Activated CD4-positive, alpha-beta T cell treated with anti-CD3 and anti-CD28 coated beads, Interleukin-2, Interleukin-4, amounts not matched to agents 100 ng/mL and 50 ng/mL, durations not matched to agents 16 hours and 8 hours (primary cell): Measurements from ENCODE around the gene NLRC5.

Source experiments
- DNase-seq: peaks from one replicate; pipeline ENCODE4 v3.0.0-alpha.2; 2020; ENCODE audit warnings: low spot score

NLRC5 gene

DNA sequence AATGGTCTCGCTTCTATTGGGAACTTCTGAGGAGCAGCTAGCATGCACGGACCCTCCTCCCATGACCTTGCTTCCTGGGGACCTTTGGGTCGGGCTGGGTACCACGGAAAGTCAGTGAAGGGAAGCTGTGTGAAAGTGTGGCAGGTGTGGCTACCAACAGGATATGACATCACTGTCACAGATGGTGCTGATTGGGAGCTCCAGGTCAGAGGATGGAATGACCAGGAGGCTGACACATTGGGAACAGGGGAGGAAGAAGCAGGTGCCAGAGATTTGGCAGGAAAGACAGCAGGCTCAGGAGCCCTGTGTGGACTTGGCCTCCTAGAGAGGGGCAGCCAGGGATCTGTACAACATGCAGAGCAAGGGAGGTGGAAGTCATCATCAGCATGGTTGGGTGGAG is 137.1 kb downstream of the NLRC5 start:
- DNase-seq, result no peak

DNA sequence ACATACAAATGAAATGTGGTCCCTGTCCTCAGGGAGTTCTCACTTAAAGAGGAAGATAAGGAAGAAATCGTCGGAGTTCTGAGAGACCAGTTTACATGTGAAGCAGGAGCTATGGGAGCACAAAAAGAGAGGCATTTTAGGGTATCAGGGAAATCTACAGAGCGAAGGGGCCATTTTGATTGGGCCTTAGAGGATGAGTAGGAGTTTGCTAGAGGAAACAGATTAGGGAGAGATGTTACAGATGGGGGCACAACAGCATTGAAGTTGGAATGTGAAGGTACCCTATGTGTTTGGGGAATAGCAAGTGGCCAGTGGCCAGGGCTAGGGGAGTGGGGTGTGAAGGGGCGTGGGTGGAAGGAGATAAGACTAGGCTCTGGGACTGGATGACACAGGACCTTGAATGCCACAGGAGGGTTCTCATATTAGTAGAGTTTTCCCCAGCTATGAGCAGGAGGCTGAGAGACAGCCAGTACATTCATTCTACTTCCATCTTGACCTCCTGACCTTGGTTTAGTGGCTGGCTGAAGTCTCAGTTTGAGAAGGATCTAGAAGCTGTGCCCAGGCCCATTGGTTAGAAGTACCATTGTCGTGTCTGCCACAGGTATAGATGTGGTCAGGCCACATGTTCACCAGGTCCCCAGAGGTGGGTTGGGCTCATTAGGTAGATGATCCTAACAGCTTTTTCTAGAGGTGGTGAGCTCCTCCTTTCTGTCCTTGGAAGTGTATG is 137.8 kb downstream of the NLRC5 start:
- DNase-seq, result no peak

DNA sequence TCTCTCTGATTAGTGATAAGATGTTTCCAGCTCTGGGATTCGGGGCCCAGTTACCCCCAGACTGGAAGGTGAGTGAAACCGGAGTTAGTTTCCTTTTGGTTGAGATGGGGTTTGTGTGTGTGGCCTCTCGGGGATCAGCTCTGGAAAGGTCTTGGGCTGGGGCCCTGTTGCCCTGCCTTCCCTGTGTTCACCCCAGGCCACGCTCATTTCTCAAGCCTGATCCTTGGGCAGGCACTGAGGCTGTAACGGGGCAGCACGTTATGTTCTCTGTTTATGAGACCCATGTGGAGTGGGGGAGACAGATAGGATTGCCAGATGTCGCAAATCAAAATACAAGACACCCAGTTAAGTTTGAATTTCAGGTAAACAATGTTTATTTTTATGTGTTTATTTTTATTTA is 138.5 kb downstream of the NLRC5 start:
- no peak for DNase-seq

DNA sequence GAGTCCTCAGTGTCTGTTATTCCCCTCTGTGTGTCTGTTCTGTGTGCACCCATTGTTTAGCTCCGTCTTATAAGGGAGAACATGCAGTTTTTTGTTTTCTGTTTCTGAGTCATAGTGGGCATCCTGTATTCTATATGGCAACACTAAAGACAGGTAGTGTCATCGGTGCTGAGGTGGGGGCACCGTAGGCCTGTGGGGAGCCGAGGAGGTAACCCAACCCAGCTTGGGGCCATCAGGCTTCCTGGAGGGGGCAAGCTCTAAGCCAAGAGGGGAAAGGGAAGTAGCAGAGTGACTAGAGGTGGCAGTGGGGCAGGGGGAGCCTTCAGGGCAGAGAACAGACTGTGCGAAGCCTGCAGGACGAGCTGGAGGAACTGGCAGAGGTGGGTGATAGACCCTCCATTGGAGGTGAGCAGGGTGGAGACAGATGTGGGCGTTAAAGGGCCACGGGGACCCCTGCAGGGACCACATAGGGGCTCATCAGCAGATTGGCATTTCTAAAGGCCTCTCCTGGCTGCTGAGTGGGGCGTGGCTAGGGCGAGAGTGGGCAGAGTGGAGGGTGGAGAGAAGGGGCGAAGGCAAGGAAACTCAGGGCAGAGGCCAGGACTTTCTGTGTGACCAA is 139.5 kb downstream of the NLRC5 start:
- peak; percentile 62 for DNase-seq

DNA sequence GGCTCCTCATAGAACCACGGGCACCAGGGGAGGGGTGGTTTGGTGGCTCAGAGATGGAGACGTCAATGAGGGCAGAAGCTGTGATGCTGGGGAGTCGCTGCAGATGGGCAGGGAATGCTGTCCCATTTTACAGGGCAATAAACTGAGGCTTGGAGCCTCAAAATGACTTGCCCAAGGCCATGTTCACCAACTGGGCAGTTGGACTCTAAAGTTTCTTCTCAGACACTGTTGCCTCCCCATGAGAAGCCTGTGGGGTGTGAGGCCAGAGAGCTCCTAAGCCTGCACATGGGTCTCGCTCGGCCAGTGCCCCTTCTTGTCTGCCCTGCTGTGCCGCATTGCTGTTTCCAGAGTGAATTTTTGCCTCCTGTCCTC is 141.6 kb downstream of the NLRC5 start:
- no peak for DNase-seq

DNA sequence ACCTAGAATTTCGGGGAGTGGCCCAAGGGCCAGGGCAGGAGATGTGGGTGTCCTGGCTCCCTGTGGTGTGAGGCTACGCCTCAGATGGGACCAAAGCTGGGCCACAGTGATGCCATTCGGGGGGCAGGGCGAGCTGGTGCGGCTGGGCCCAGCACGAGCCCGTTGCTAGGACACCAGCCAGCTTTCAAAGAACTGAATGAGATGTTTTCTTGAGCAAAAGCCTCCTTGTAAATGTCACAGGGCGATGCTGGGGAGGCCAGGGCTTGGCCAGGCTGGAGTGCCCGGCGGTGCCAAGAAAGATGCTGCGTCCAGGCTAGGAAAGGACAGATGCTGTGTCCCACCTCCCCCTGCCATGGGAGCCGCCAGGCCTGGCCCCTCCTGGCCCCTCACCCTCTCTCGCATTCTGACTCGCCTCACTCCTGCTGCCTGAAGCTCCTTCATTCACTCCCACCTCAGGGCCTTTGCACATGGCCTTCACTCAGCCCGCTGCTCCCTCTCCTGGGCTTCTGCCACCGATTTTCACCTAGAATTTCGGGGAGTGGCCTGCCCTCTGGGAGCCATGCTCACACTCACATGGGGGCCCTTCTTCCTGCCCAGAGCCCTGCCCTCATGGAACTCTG is 142.1 kb downstream of the NLRC5 start:
- DNase-seq, result no peak

DNA sequence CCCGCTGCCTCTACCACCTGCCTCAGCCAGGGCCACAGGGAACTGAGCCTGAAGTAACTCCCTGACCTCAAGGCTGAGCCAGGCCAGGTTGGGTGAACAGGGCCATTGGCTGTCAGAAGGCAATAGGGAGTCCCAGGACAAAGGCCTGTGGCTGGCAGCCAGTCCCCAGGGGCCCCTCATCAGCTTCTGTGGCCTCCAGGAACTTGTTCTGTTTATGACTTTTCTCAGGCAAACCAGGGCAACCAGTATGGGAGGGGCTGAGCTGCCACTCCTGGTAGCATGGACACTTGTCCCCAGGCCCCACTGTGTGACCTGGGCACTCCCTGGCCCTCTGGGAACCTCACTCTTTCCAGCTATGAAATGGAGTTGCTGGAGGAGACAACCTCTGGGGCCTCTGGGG is 143.1 kb downstream of the NLRC5 start:
- no peak for DNase-seq

DNA sequence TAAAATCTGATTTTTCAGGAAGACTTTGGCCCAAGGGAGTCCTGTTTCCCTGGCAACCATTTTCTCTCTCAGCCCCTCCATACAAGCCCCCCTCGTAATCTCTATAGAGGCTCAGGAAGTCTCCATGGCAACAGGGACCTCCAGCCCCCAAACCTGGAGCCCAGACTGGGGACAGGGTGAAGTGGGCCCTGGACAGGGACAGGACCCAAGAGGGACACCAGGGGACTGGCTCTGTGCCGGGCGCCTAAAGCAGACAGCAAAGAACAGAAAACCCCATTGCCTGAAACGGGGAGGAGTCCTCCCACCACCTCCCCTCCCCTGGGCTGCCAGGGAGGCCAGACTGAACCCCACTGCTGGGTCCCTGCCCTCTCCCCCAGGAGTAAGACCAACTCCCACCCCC is 143.7 kb downstream of the NLRC5 start:
- no peak for DNase-seq
